ENCODE data around the gene CAMTA1.
"Not testable (repeated sequence)": the region's sequence is repeated elsewhere in the genome, so short reads cannot be mapped to it uniquely, and the experiment has no call there.

The CAMTA1 gene

DNA sequence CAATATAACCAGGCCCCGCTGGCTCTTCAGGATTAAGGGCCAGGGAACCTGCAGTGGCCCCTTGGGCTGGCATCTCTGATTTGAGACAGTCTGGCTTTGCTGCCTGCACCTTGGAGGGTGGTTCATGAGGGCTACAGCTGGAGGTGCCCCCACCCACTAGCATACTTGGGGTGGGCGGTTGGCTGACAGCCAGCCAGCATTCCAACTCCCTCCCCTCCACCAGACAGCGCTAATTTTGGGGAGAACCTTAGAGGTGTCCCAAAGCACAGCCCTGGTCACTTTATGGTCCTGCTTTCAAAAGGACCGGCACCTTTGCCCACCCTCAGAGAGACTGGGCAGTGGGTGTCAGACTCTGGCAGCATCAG, 805.2 kb downstream of the CAMTA1 start:
- Histone ChIP-seq H3K4me1 (ENCODE audit: insufficient read depth, low read length) (no peaks in the 10 kb centered on the region), H3K9ac (ENCODE audit: low read length) (no peak overlapping the region), H3K9me3 (ENCODE audit: low read length) (no peaks in the 10 kb centered on the region), H3K4me3 (ENCODE audit: low read depth in 1 of 2, low read length in 2 of 2) (no peak overlapping the region), H3K27me3 (ENCODE audit: control insufficient read depth in 1 of 2, insufficient read depth in 2 of 2, low read length in 2 of 2) (no peaks in the 10 kb centered on the region), H3K36me3 (ENCODE audit: insufficient read depth, low read length) (no peaks in the 10 kb centered on the region), H3K27ac (ENCODE audit: low read depth, low read length) (no peak overlapping the region)

DNA sequence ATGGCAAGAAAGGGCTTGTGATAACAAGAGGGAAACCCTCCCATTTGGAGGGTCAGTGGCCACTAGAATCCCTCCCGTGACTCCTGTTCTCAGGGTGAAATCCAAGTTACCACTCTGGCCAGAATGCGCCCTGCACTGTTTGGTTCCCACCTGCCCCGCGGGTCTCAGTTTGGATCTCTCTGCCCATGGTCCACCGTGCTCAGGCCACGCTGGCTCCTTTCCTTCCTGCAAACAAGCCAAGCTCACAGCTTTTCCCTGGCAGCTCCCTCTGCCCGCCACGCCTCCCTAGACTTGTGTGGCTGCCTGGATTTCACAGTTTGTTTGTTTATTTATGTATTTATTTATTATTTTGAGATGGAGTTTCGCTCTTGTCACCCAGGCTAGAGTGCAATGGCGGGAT, 806.3 kb downstream of the CAMTA1 start:
- Histone ChIP-seq H3K27me3 (ENCODE audit: control insufficient read depth in 1 of 2, insufficient read depth in 2 of 2, low read length in 2 of 2) (no peaks in the 10 kb centered on the region), H3K36me3 (ENCODE audit: insufficient read depth, low read length) (no peaks in the 10 kb centered on the region), H3K4me1 (ENCODE audit: insufficient read depth, low read length) (no peaks in the 10 kb centered on the region), H3K9ac (ENCODE audit: low read length) (no peak overlapping the region), H3K4me3 (ENCODE audit: low read depth in 1 of 2, low read length in 2 of 2) (no peak overlapping the region), H3K27ac (ENCODE audit: low read depth, low read length) (no peak overlapping the region), H3K9me3 (ENCODE audit: low read length) (no peaks in the 10 kb centered on the region)

DNA sequence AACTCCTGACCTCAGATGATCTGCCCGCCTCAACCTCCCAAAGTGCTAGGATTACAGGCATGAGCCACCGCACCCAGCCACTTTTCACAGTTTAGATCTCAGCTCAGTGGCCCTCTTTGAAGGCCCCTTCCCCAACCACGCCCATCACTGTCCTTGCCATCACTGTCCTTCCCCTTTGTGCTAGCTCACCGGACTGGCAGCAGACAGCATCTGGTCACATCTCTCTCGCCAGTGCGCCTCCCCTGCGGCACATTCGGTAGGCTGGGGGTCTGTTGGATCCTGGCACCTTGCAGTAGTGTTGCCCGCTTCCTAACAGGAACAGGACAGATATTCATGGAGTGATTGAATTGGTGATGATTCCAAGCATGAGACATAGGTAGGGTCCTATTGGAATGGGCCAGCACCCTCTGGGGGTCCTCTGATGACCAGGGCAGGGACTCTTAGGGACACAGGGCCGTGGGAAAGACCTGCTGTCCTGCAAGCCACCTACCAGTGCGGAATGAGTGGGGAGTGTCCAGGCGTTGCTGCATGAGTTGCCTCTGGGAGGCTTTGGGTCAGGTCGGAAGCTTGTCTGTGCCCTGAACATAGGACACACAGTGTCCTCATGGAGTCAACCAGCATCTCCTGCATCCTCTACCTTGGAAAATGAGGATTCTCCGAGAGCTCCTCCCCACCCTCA, 807.0 kb downstream of the CAMTA1 start:
- Histone ChIP-seq H3K9me3 (ENCODE audit: low read length) (no peaks in the 10 kb centered on the region), H3K27me3 (ENCODE audit: control insufficient read depth in 1 of 2, insufficient read depth in 2 of 2, low read length in 2 of 2) (no peaks in the 10 kb centered on the region), H3K4me1 (ENCODE audit: insufficient read depth, low read length) (no peaks in the 10 kb centered on the region), H3K36me3 (ENCODE audit: insufficient read depth, low read length) (no peaks in the 10 kb centered on the region), H3K4me3 (ENCODE audit: low read depth in 1 of 2, low read length in 2 of 2) (no peak overlapping the region), H3K27ac (ENCODE audit: low read depth, low read length) (no peak overlapping the region), H3K9ac (ENCODE audit: low read length) (no peak overlapping the region)

DNA sequence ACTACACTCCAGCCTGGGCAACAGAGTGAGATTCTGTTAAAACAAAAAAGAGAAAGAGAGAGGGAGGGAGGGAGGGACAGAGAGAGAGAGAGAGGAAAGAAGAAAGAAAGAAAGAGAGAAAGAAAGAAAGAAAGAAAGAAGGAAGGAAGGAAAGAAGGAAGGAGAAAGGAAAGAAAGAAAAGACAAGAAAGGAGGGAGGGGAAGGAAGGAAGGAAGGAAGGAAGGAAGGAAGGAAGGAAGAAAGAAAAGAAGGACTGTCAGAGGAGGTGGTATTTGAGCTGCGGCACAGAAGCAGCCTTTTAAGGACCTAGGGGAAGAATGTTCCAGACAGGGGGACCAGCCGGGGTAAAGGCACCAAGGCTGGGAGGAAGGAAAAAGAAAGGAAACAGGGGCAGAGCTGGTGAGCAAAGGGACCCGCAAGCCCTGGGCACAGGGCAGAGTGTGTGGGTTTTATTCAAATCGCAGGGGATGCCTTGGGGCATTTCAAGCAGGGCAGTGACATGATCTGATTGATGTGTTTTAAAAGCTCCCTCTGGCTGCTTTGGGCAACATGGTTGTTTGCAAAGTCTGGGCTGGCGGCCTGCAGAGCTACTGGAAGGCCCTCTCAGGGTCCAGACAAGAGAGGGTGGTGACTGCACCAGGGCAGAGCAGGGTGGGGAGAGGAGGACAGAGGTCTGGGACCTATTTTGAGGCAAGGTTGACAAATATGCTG, 808.9 kb downstream of the CAMTA1 start:
- no peaks in the 10 kb centered on the region for H3K36me3 ChIP-seq (ENCODE audit: insufficient read depth, low read length)
- H3K27ac ChIP-seq (ENCODE audit: low read depth, low read length): no peak overlapping the region
- H3K9ac ChIP-seq (ENCODE audit: low read length): no peak overlapping the region
- no peaks in the 10 kb centered on the region for H3K9me3 ChIP-seq (ENCODE audit: low read length)
- H3K27me3 ChIP-seq (ENCODE audit: control insufficient read depth in 1 of 2, insufficient read depth in 2 of 2, low read length in 2 of 2): no peaks in the 10 kb centered on the region
- no peak overlapping the region for H3K4me3 ChIP-seq (ENCODE audit: low read depth in 1 of 2, low read length in 2 of 2)
- H3K4me1 ChIP-seq (ENCODE audit: insufficient read depth, low read length): no peaks in the 10 kb centered on the region

DNA sequence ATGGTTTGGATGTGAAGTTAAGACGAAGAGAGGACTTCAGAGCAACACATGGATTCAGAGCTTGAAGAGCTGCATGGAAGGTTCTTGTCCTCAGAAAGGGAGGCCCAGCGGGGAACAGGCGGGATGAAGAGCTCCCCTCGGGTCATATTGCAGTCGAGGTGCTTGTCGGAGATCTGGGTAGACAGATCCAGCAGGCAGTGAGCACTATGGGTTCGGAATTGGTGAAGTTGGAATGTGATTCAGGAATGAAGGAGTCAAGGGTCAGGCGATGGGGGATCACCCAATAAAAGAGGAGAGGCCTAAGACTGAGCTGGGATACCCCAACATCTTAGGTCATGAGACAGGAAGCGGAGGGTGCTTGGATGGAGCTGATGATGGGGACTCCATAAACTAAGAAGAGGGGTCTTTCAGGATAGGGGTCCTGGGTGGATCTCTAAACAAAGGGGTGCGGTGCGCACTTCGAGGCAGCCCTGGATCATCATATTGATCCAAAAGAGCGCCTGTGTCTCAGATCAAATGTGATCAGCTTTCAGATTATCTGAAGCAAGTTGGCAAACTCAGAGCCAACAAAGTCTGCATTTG, 809.6 kb downstream of the CAMTA1 start:
- no peak overlapping the region for H3K27ac ChIP-seq (ENCODE audit: low read depth, low read length)

DNA sequence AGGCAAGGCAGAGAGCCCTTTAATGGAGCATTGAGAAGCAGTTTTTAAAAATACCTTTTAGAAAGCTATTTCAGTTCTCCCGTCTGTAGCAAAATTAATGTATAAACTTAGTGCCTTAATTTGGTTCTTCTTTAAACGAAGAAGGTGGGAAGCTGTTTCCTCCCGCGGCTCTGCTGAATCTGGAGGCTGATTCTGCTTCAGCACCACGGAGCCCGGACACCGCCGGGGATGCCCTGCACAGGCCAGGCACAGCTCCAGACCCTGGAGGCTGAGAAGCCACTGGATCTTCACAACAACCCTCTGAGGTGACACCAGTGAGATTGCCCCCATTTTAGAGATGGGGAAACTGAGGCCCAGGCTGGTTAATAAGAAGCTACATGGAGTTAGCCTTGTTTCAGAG, 810.1 kb downstream of the CAMTA1 start:
- H3K9ac ChIP-seq (ENCODE audit: low read length): no peak overlapping the region
- no peaks in the 10 kb centered on the region for H3K9me3 ChIP-seq (ENCODE audit: low read length)
- no peaks in the 10 kb centered on the region for H3K27me3 ChIP-seq (ENCODE audit: control insufficient read depth in 1 of 2, insufficient read depth in 2 of 2, low read length in 2 of 2)
- no peak overlapping the region for H3K27ac ChIP-seq (ENCODE audit: low read depth, low read length)
- H3K4me3 ChIP-seq (ENCODE audit: low read depth in 1 of 2, low read length in 2 of 2): no peak overlapping the region
- H3K36me3 ChIP-seq (ENCODE audit: insufficient read depth, low read length): no peaks in the 10 kb centered on the region
- H3K4me1 ChIP-seq (ENCODE audit: insufficient read depth, low read length): no peaks in the 10 kb centered on the region

More for the DNA sequence above, 809.6 kb downstream of the CAMTA1 start:
- Histone ChIP-seq H3K9me3 (ENCODE audit: low read length) (no peaks in the 10 kb centered on the region), H3K27me3 (ENCODE audit: control insufficient read depth in 1 of 2, insufficient read depth in 2 of 2, low read length in 2 of 2) (no peaks in the 10 kb centered on the region), H3K9ac (ENCODE audit: low read length) (no peak overlapping the region), H3K36me3 (ENCODE audit: insufficient read depth, low read length) (no peaks in the 10 kb centered on the region), H3K4me3 (ENCODE audit: low read depth in 1 of 2, low read length in 2 of 2) (no peak overlapping the region), H3K4me1 (ENCODE audit: insufficient read depth, low read length) (no peaks in the 10 kb centered on the region)

DNA sequence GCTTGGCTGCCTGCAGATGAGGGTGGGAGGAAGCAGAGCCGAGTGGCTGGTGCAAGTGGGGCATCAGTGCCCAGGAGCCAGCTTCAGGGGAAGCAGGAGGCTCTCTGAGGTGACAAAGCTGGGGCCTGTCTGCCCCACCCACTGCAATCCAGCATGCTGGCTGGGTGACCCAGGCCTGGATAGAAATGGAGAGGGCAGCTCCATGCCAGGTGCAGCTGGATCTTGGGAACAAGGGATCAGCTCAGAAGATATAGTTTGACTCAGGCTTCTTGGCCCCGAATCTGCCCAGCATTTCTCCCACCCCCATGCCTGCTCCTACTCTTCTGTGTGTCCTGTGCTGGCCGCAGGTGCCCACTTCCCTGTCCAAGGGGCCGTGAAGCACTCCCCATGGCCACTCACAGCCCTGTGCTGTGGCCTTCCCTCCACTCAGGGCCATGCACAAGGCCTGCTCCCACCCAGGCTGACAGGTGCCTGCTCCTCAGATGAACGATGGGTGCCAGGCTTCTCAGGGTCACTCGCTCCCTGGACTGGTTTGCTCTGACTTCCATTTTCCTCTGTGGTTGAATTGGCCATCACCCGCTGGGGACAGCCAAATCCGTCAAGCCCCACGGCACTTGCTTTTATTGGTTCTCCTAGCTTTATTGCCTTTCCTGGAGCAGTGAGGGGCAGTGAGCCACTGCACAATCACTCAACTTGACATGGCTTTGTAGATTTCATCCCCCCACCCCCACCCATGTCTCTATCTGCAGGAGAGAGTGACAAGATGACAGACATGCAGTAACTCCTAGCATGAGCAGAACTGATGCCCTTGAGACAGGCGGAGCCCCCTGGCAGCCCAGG, 811.1 kb downstream of the CAMTA1 start:
- Histone ChIP-seq H3K27ac (ENCODE audit: low read depth, low read length) (no peak overlapping the region), H3K4me3 (ENCODE audit: low read depth in 1 of 2, low read length in 2 of 2) (no peak overlapping the region), H3K9ac (ENCODE audit: low read length) (no peak overlapping the region), H3K9me3 (ENCODE audit: low read length) (no peaks in the 10 kb centered on the region), H3K4me1 (ENCODE audit: insufficient read depth, low read length) (no peaks in the 10 kb centered on the region), H3K27me3 (ENCODE audit: control insufficient read depth in 1 of 2, insufficient read depth in 2 of 2, low read length in 2 of 2) (no peaks in the 10 kb centered on the region), H3K36me3 (ENCODE audit: insufficient read depth, low read length) (no peaks in the 10 kb centered on the region)

DNA sequence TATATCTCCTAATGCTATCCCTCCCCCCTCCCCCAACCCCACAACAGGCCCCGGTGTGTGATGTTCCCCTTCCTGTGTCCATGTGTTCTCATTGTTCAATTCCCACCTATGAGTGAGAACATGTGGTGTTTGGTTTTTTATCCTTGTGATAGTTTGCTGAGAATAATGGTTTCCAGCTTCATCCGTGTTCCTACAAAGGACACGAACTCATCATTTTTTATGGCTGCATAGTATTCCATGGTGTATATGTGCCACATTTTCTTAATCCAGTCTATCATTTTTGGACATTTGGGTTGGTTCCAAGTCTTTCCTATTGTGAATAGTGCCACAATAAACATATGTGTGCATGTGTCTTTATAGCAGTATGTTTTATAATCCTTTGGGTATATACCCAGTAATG, 812.8 kb downstream of the CAMTA1 start:
- H3K27ac ChIP-seq (ENCODE audit: low read depth, low read length); H3K9ac ChIP-seq (ENCODE audit: low read length): not testable (repeated sequence)

DNA sequence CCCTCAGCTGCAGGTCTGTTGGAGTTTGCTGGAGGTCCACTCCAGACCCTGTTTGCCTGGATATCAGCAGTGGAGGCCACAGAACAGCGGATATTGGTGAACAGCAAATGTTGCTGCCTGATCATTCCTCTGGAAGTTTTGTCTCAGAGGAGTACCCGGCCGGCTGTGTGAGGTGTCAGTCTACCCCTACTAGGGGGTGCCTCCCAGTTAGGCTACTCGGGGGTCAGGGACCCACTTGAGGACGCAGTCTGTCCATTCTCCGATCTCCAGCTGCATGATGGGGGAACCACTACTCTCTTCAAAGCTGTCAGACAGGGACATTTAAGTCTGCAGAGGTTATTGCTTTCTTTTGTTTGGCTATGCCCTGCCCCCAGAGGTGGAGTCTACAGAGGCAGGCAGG, 819.7 kb downstream of the CAMTA1 start:
- not testable (repeated sequence) for H3K27ac ChIP-seq (ENCODE audit: low read depth, low read length); H3K36me3 ChIP-seq (ENCODE audit: insufficient read depth, low read length); H3K9me3 ChIP-seq (ENCODE audit: low read length); H3K4me3 ChIP-seq (ENCODE audit: low read depth in 1 of 2, low read length in 2 of 2); H3K9ac ChIP-seq (ENCODE audit: low read length); H3K27me3 ChIP-seq (ENCODE audit: control insufficient read depth in 1 of 2, insufficient read depth in 2 of 2, low read length in 2 of 2); H3K4me1 ChIP-seq (ENCODE audit: insufficient read depth, low read length)

More for the DNA sequence above, 812.8 kb downstream of the CAMTA1 start:
- not testable (repeated sequence) for H3K27me3 ChIP-seq (ENCODE audit: control insufficient read depth in 1 of 2, insufficient read depth in 2 of 2, low read length in 2 of 2); H3K9me3 ChIP-seq (ENCODE audit: low read length); H3K36me3 ChIP-seq (ENCODE audit: insufficient read depth, low read length); H3K4me3 ChIP-seq (ENCODE audit: low read depth in 1 of 2, low read length in 2 of 2); H3K4me1 ChIP-seq (ENCODE audit: insufficient read depth, low read length)

DNA sequence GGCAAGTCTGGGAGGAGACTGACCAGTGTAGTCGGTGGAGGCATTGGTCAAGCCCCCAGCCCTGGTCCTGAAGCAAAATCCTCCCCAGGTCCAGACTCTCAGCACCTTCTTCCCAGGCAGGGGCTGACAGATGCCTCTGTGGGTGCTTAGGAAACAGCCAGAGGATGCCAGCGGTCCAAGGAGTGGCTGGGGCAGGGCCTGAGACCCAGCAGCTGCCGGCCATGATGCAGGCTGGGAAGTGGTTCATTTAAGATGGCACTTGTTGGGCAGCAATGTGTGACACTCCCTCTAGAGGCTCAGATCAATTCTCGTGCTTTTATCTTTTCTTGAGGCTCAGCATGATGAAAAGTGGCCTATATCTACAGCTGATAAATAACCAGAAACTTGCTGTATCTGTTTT, 820.8 kb downstream of the CAMTA1 start:
- H3K36me3 ChIP-seq (ENCODE audit: insufficient read depth, low read length): no peaks in the 10 kb centered on the region
- H3K4me1 ChIP-seq (ENCODE audit: insufficient read depth, low read length): no peaks in the 10 kb centered on the region
- no peak overlapping the region for H3K4me3 ChIP-seq (ENCODE audit: low read depth in 1 of 2, low read length in 2 of 2)
- no peak overlapping the region for H3K27ac ChIP-seq (ENCODE audit: low read depth, low read length)
- H3K27me3 ChIP-seq (ENCODE audit: control insufficient read depth in 1 of 2, insufficient read depth in 2 of 2, low read length in 2 of 2): no peaks in the 10 kb centered on the region
- no peak overlapping the region for H3K9ac ChIP-seq (ENCODE audit: low read length)
- H3K9me3 ChIP-seq (ENCODE audit: low read length): no peaks in the 10 kb centered on the region

DNA sequence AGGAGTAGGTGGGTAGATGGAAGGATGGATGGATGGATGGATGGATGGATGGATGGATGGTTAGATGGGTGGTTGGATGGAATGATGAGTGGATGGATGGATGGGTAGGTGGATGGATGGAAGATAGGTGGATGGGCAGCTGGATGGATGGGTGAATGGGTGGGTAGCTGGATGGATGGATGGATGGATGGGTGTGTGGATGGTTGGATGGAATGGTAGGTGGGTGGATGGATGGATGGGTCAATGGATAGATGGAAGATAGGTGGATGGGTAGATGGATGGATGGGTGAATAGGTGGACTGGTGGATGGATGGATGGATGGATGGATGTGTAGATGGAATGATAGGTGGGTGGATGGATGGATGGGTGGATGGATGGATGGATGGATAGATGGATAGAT, 821.8 kb downstream of the CAMTA1 start:
- Histone ChIP-seq H3K36me3 (ENCODE audit: insufficient read depth, low read length) (no peaks in the 10 kb centered on the region), H3K4me3 (ENCODE audit: low read depth in 1 of 2, low read length in 2 of 2) (no peak overlapping the region), H3K9ac (ENCODE audit: low read length) (no peak overlapping the region), H3K27ac (ENCODE audit: low read depth, low read length) (no peak overlapping the region), H3K27me3 (ENCODE audit: control insufficient read depth in 1 of 2, insufficient read depth in 2 of 2, low read length in 2 of 2) (no peaks in the 10 kb centered on the region), H3K4me1 (ENCODE audit: insufficient read depth, low read length) (no peaks in the 10 kb centered on the region), H3K9me3 (ENCODE audit: low read length) (no peaks in the 10 kb centered on the region)

Measured in muscle layer of colon (tissue), 2 donors.